Fibroblast of lung (primary cell): ENCODE data around the gene AMOT. TPM values are rescaled to one million over a fixed set of nuclear protein-coding genes. Genes with fewer than 3 reads are reported as not detected.

Source experiments
- DNase-seq, 2 donors: peaks; one replicate each; pipeline versions ENCODE4 v3.0.0 to v3.0.0-alpha.2; 2010; ENCODE audit warnings: low read depth in 2 of 2
- H2AFZ ChIP-seq: 2 replicates; pipeline ENCODE4 v1.5.1; 2012; ENCODE audit warnings: low read length, control low read depth, inconsistent platforms
- H3K27ac ChIP-seq: 2 replicates; pipeline ENCODE4 v1.5.1; 2011; ENCODE audit warnings: low read length, control low read depth; ENCODE audit not compliant: insufficient read depth
- H3K27me3 ChIP-seq: 2 replicates; pipeline ENCODE4 v1.5.1; 2011; ENCODE audit warnings: mild to moderate bottlenecking, low read length; ENCODE audit not compliant: control insufficient read depth, insufficient read depth
- H3K36me3 ChIP-seq: 2 replicates; pipeline ENCODE4 v1.5.1; 2011; ENCODE audit warnings: low read length; ENCODE audit not compliant: control insufficient read depth, insufficient read depth
- H3K4me1 ChIP-seq: 2 replicates; pipeline ENCODE4 v1.5.1; 2011; ENCODE audit warnings: low read length; ENCODE audit not compliant: control insufficient read depth, insufficient read depth; ENCODE audit errors: extremely low read depth
- H3K4me2 ChIP-seq: 2 replicates; pipeline ENCODE4 v1.5.1; 2011; ENCODE audit warnings: low read length, control low read depth; ENCODE audit not compliant: insufficient read depth; ENCODE audit errors: extremely low read depth
- H3K4me3 ChIP-seq, 4 experiments: fragments of 200-600 bp in 1 of 4; sonication (generic) in 1 of 4; replicated peaks in 1 of 4; 2 replicates each; pipeline ENCODE4 v1.5.1; 2011 to 2016; ENCODE audit warnings: low read length in 4 of 4, low read depth in 3 of 4, mild to moderate bottlenecking in 3 of 4, control low read depth in 2 of 4, inconsistent platforms in 1 of 4, mixed read lengths in 1 of 4; ENCODE audit not compliant: insufficient read depth in 1 of 4; ENCODE audit errors: control extremely low read depth in 1 of 4
- H3K79me2 ChIP-seq: 2 replicates; pipeline ENCODE4 v1.5.1; 2012; ENCODE audit warnings: mild to moderate bottlenecking, low read length, inconsistent platforms; ENCODE audit not compliant: control insufficient read depth, insufficient read depth
- H3K9ac ChIP-seq: 2 replicates; pipeline ENCODE4 v1.5.1; 2011; ENCODE audit warnings: mild to moderate bottlenecking, low read length, control low read depth; ENCODE audit not compliant: insufficient read depth
- H3K9me3 ChIP-seq: 2 replicates; pipeline ENCODE4 v1.5.1; 2012; ENCODE audit warnings: low read depth, low read length; ENCODE audit not compliant: control insufficient read depth, insufficient read depth
- H4K20me1 ChIP-seq: 2 replicates; pipeline ENCODE4 v1.5.1; 2011; ENCODE audit warnings: low read length; ENCODE audit not compliant: control insufficient read depth, insufficient read depth; ENCODE audit errors: extremely low read depth
- EZH2 ChIP-seq: IDR thresholded peaks from 2 replicates; pipeline ENCODE4 v1.5.1; 2012; ENCODE audit warnings: low read length, control low read depth, mild to moderate bottlenecking; ENCODE audit errors: missing control alignments
- polyA plus RNA-seq, 2 donors: library from polyadenylated mRNA; depleted of rRNA in 1 of 2; stranded (reverse) in 1 of 2; unstranded in 1 of 2; fragments of >200 nt; gene quantifications; 2 replicates each; pipeline ENCODE4 v1.2.1, GENCODE V29; 2011 to 2012; ENCODE audit warnings: missing spikeins in 1 of 2
- total RNA-seq: library from RNA; depleted of rRNA; stranded (reverse); fragments of >200 nt; gene quantifications from 2 replicates; pipeline ENCODE4 v1.2.1, GENCODE V29; 2014
- TF ChIP-seq, protein P1 (sequence below), 2 donors: IDR thresholded peaks in 1 of 2; conservative IDR thresholded peaks in 1 of 2; 1 replicate in 1 of 2; 2 replicates in 1 of 2; pipeline ENCODE4 v1.5.1; 2011 to 2012; ENCODE audit warnings: low read length in 2 of 2, control low read depth in 1 of 2, inconsistent platforms in 1 of 2, low read depth in 1 of 2, mild to moderate bottlenecking in 1 of 2

The AMOT gene
- total and polyA plus RNA-seq, 2 donors (not counting 1 experiment from before 2014, with no cell fraction given), result 6.8 to 7.5 TPM

GRCh38 chrX:112812741-112813140, 27.9 kb downstream of the AMOT start:
- Histone ChIP-seq H3K9ac (no peak overlapping the region), H3K27me3 (no peaks in the 10 kb centered on the region), H3K4me1 (no peaks in the 10 kb centered on the region), H3K79me2 (no peaks in the 10 kb centered on the region), H3K4me3 (no peak overlapping the region), H4K20me1 (no peaks in the 10 kb centered on the region), H3K27ac (no peak overlapping the region), H3K4me2 (no peak overlapping the region), H3K36me3 (peaks cover 1% of the 10 kb centered on the region), H2AFZ (no peak overlapping the region), H3K9me3 (no peaks in the 10 kb centered on the region)
- TF ChIP-seq, protein P1, sequence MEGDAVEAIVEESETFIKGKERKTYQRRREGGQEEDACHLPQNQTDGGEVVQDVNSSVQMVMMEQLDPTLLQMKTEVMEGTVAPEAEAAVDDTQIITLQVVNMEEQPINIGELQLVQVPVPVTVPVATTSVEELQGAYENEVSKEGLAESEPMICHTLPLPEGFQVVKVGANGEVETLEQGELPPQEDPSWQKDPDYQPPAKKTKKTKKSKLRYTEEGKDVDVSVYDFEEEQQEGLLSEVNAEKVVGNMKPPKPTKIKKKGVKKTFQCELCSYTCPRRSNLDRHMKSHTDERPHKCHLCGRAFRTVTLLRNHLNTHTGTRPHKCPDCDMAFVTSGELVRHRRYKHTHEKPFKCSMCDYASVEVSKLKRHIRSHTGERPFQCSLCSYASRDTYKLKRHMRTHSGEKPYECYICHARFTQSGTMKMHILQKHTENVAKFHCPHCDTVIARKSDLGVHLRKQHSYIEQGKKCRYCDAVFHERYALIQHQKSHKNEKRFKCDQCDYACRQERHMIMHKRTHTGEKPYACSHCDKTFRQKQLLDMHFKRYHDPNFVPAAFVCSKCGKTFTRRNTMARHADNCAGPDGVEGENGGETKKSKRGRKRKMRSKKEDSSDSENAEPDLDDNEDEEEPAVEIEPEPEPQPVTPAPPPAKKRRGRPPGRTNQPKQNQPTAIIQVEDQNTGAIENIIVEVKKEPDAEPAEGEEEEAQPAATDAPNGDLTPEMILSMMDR (conservative IDR thresholded peaks at IDR 0.05 in 1 of 2, IDR thresholded peaks at IDR 0.05 in 1 of 2; ENCODE audit: low read depth in 1 of 2, low read length in 2 of 2), result no peak
- TF ChIP-seq EZH2, result no peak
- no peak for DNase-seq

DNA sequence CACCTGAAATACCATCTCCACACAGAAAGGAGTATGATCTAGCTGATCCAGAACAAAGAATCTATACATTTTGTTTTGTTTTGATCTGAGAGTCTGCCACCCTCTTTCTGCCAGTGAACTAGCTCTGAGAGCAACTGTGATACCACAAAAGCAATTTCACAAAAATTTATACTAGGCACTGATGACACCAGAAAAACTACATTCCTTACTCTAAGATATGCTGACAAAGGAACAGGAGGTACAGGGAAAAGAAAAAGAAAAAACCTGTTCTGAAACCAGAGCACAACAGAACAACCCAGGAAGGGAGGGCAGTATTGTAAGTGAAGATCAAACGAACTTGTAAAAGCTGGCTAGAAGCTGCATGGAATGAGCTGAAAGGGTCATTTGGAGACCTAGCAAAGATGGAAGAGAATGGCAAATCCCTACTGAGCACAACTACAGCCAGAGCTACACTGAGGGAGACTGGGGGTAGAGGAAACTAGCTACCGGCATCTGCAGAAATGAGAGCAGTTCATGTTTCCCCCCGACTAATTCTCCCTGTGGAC, 31.9 kb downstream of the AMOT start:
- H3K27me3 ChIP-seq, result no peaks in the 10 kb centered on the region

DNA sequence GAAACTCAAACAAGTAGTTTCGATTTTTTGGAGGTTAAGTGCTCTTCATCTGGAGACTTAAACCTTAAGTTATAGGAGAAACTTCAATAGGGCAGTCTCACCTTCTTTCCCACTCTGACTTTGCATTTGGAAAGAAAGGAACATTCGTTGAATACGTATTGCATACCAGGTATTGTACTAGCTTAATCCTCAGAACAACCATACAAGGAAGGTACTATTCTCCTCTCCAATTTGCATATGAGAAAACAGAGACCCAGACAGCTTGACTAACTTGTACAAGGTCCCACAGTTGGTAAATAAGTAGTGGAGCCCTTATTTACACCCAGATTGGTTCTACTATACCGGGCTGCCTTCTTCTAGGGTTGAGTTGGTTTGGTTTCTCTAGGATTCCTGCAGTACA, 32.6 kb downstream of the AMOT start:
- DNase-seq, result no peak
- Histone ChIP-seq H3K4me1 (no peaks in the 10 kb centered on the region), H3K9ac (no peak overlapping the region), H3K36me3 (no peaks in the 10 kb centered on the region), H3K9me3 (no peaks in the 10 kb centered on the region), H3K4me2 (no peak overlapping the region), H3K4me3 (no peak overlapping the region), H2AFZ (no peak overlapping the region), H3K79me2 (no peaks in the 10 kb centered on the region), H3K27ac (no peak overlapping the region), H3K27me3 (no peaks in the 10 kb centered on the region), H4K20me1 (no peaks in the 10 kb centered on the region)
- TF ChIP-seq, protein P1 (conservative IDR thresholded peaks at IDR 0.05 in 1 of 2, IDR thresholded peaks at IDR 0.05 in 1 of 2; ENCODE audit: low read depth in 1 of 2, low read length in 2 of 2), result no peak
- no peak for TF ChIP-seq EZH2

More for the DNA sequence above, 31.9 kb downstream of the AMOT start:
- Histone ChIP-seq H3K4me1 (no peaks in the 10 kb centered on the region), H3K4me2 (no peak overlapping the region), H4K20me1 (no peaks in the 10 kb centered on the region), H3K9ac (no peak overlapping the region), H3K79me2 (no peaks in the 10 kb centered on the region), H3K27ac (no peak overlapping the region), H2AFZ (no peak overlapping the region), H3K4me3 (no peak overlapping the region), H3K9me3 (no peaks in the 10 kb centered on the region), H3K36me3 (no peaks in the 10 kb centered on the region)
- no peak for TF ChIP-seq EZH2
- no peak for DNase-seq
